T-helper 1 cell (primary cell): ENCODE results near the gene EHMT1.
A peak's percentile ranks its signal among the peaks of the same experiment; 100 is the strongest.

Experiments
- DNase-seq, 5 donors: peaks; one replicate each; pipeline ENCODE4 v3.0.0-alpha.2; 2012 to 2020

EHMT1 gene

GRCh38 chr9:137647096-137647714 lies 28.4 kb downstream of the EHMT1 start:
- DNase-seq = no peak

GRCh38 chr9:137648396-137648795 lies 29.6 kb downstream of the EHMT1 start:
- DNase-seq = no peak

GRCh38 chr9:137649553-137649952 lies 30.7 kb downstream of the EHMT1 start:
- no peak for DNase-seq

- no peak for DNase-seq
These were observed 31.5 kb downstream of the EHMT1 start for GRCh38 chr9:137650259-137650658.

GRCh38 chr9:137650779-137651178 lies 32.0 kb downstream of the EHMT1 start:
- DNase-seq = no peak

- no peak for DNase-seq
These were observed 37.6 kb downstream of the EHMT1 start for GRCh38 chr9:137656416-137656815.

- DNase-seq = no peak
These were observed 38.8 kb downstream of the EHMT1 start for GRCh38 chr9:137657606-137658005.

GRCh38 chr9:137658781-137659180 lies 40.0 kb downstream of the EHMT1 start:
- no peak for DNase-seq

- no peak for DNase-seq
These were observed 41.3 kb downstream of the EHMT1 start for GRCh38 chr9:137660144-137660543.

- DNase-seq = no peak
These were observed 44.8 kb downstream of the EHMT1 start for GRCh38 chr9:137663584-137663983.

- DNase-seq = no peak
These were observed 45.9 kb downstream of the EHMT1 start for GRCh38 chr9:137664676-137665075.

GRCh38 chr9:137665226-137665625 lies 46.4 kb downstream of the EHMT1 start:
- DNase-seq = no peak

GRCh38 chr9:137665697-137666512 lies 47.1 kb downstream of the EHMT1 start:
- DNase-seq = no peak

GRCh38 chr9:137666513-137666822 lies 47.7 kb downstream of the EHMT1 start:
- no peak for DNase-seq

- no peak for DNase-seq
These were observed 48.3 kb downstream of the EHMT1 start for GRCh38 chr9:137666955-137667670.

GRCh38 chr9:137668203-137668602 lies 49.4 kb downstream of the EHMT1 start:
- no peak for DNase-seq

GRCh38 chr9:137669261-137669672 lies 50.5 kb downstream of the EHMT1 start:
- DNase-seq = peak in 1 of 5 donors; percentile 19

- no peak for DNase-seq
These were observed 51.8 kb downstream of the EHMT1 start for GRCh38 chr9:137670391-137671195.

- DNase-seq = no peak
These were observed 52.4 kb downstream of the EHMT1 start for GRCh38 chr9:137671196-137671538.

- DNase-seq = no peak
These were observed 52.9 kb downstream of the EHMT1 start for GRCh38 chr9:137671721-137672120.

- DNase-seq = peak in 4 of 5 donors; percentile 14 to 51 (median 36)
These were observed 54.3 kb downstream of the EHMT1 start for GRCh38 chr9:137672907-137673791.

- DNase-seq = no peak
These were observed 55.1 kb downstream of the EHMT1 start for GRCh38 chr9:137673886-137674285.
